NCI-H226 (cell line): Measurements from ENCODE around the gene ABCB10.

Experiments
- DNase-seq: peaks from one replicate; pipeline ENCODE4 v3.0.0-alpha.2; 2015

Gene ABCB10

GRCh38 chr1:229466887-229467286 lies 91.6 kb downstream of the ABCB10 start:
- DNase-seq = no peak
